NCI-H226 (cell line): ENCODE results near the gene THAP11.

Source experiments
- DNase-seq: peaks from one replicate; pipeline ENCODE4 v3.0.0-alpha.2; 2015

Gene THAP11

GRCh38 chr16:67841816-67842508 is at the start of gene THAP11:
Gene THAP11 (plus strand): TSS chr16:67842320. CDS start chr16:67842555, 235 bp downstream.
- peak; percentile 81 for DNase-seq

GRCh38 chr16:67796099-67796718 is 45.9 kb upstream of the THAP11 start:
- DNase-seq = no peak

GRCh38 chr16:67800338-67800926 is 41.7 kb upstream of the THAP11 start:
- DNase-seq = no peak

GRCh38 chr16:67801241-67801640 is 40.9 kb upstream of the THAP11 start:
- DNase-seq = no peak

- DNase-seq = no peak
These were observed 40.2 kb upstream of the THAP11 start for GRCh38 chr16:67801883-67802282.

GRCh38 chr16:67803894-67804293 is 38.2 kb upstream of the THAP11 start:
- DNase-seq = no peak

- no peak for DNase-seq
These were observed 37.1 kb upstream of the THAP11 start for GRCh38 chr16:67804853-67805542.

- no peak for DNase-seq
These were observed 36.2 kb upstream of the THAP11 start for GRCh38 chr16:67805718-67806427.

- DNase-seq = peak; percentile 99
These were observed 35.5 kb upstream of the THAP11 start, which contains the start of the genes RANBP10 and TSNAXIP1 for GRCh38 chr16:67806428-67807147. Gene RANBP10 (minus strand): TSS chr16:67806560. CDS start chr16:67806536, 24 bp downstream. Gene TSNAXIP1 (plus strand): TSS chr16:67806889. CDS start chr16:67807150, 261 bp downstream.

GRCh38 chr16:67807148-67807682 is 34.9 kb upstream of the THAP11 start:
- DNase-seq = no peak

GRCh38 chr16:67811899-67812298 is 30.2 kb upstream of the THAP11 start:
- no peak for DNase-seq

GRCh38 chr16:67814567-67814966 is 27.6 kb upstream of the THAP11 start:
- DNase-seq = no peak

- no peak for DNase-seq
These were observed 21.4 kb upstream of the THAP11 start for GRCh38 chr16:67820608-67821259.

GRCh38 chr16:67822511-67822910 is 19.6 kb upstream of the THAP11 start:
- no peak for DNase-seq

- no peak for DNase-seq
These were observed 17.0 kb upstream of the THAP11 start for GRCh38 chr16:67825119-67825518.

- DNase-seq = no peak
These were observed 16.2 kb upstream of the THAP11 start for GRCh38 chr16:67825906-67826305.

GRCh38 chr16:67828651-67829050 is 13.5 kb upstream of the THAP11 start:
- DNase-seq = no peak

GRCh38 chr16:67833030-67833414 is 9.1 kb upstream of the THAP11 start:
- peak; percentile 59 for DNase-seq

GRCh38 chr16:67833415-67834241 is 8.5 kb upstream of the THAP11 start:
- peak; percentile 77 for DNase-seq

- no peak for DNase-seq
These were observed 7.9 kb upstream of the THAP11 start for GRCh38 chr16:67834242-67834614.
